Glutamatergic neuron (in vitro differentiated cells): ENCODE data around the gene FADD. TPM values are rescaled to one million over a fixed set of nuclear protein-coding genes. Genes with fewer than 3 reads are reported as not detected.

Experiments used
- DNase-seq: peaks from one replicate; pipeline ENCODE4 v3.0.0; 2022
- H3K27ac Mint-ChIP-seq: one replicate; pipeline ENCODE4 v1.8.0; 2020; ENCODE audit warnings: mild to moderate bottlenecking, mixed read lengths, inconsistent platforms; ENCODE audit not compliant: unreplicated experiment
- H3K27me3 Mint-ChIP-seq: one replicate; pipeline ENCODE4 v1.8.0; 2020; ENCODE audit warnings: mild to moderate bottlenecking, moderate library complexity, mixed read lengths, inconsistent platforms; ENCODE audit not compliant: unreplicated experiment
- H3K36me3 Mint-ChIP-seq: one replicate; pipeline ENCODE4 v1.8.0; 2020; ENCODE audit warnings: mild to moderate bottlenecking, mixed read lengths, inconsistent platforms; ENCODE audit not compliant: unreplicated experiment
- H3K4me1 Mint-ChIP-seq: one replicate; pipeline ENCODE4 v1.8.0; 2020; ENCODE audit warnings: mild to moderate bottlenecking, low read depth, mixed read lengths, inconsistent platforms; ENCODE audit not compliant: unreplicated experiment
- H3K4me3 Mint-ChIP-seq: one replicate; pipeline ENCODE4 v1.8.0; 2020; ENCODE audit warnings: mild to moderate bottlenecking, mixed read lengths, inconsistent platforms; ENCODE audit not compliant: unreplicated experiment
- H3K9me3 Mint-ChIP-seq: one replicate; pipeline ENCODE4 v1.8.0; 2020; ENCODE audit warnings: mild to moderate bottlenecking, moderate library complexity, mixed read lengths, inconsistent platforms; ENCODE audit not compliant: unreplicated experiment
- long read RNA-seq: library from polyadenylated mRNA; unstranded; transcript quantifications from one replicate; pipeline ENCODE4 v2.0.0, GENCODE V29; 2020; ENCODE audit not compliant: unreplicated experiment
- total RNA-seq: library from RNA; stranded (reverse); fragmentation: NEBNext Ultra II Directional; extraction: Animal tissue kit (Norgen Biotek cat#: 25700); gene quantifications from one replicate; pipeline ENCODE4 v1.2.1, GENCODE V29; 2021; ENCODE audit not compliant: unreplicated experiment
- TF ChIP-seq, protein P1 (sequence below): fragments of 200-600 bp; sonication (generic); IDR thresholded peaks from one replicate; pipeline ENCODE4 v1.5.0; 2021; ENCODE audit not compliant: partially characterized antibody, unreplicated experiment

Gene FADD, protein sequence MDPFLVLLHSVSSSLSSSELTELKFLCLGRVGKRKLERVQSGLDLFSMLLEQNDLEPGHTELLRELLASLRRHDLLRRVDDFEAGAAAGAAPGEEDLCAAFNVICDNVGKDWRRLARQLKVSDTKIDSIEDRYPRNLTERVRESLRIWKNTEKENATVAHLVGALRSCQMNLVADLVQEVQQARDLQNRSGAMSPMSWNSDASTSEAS
- 23.1 TPM for total RNA-seq
- long read RNA-seq, transcript FADD-201 (2 exons, 1,841 nt) = major isoform, 21 of 21 reads
- long read RNA-seq, partial matches to known transcripts = 0 of 21 reads
- long read RNA-seq, other reads (novel, unspliced or antisense) = 0 of 21 reads

DNA sequence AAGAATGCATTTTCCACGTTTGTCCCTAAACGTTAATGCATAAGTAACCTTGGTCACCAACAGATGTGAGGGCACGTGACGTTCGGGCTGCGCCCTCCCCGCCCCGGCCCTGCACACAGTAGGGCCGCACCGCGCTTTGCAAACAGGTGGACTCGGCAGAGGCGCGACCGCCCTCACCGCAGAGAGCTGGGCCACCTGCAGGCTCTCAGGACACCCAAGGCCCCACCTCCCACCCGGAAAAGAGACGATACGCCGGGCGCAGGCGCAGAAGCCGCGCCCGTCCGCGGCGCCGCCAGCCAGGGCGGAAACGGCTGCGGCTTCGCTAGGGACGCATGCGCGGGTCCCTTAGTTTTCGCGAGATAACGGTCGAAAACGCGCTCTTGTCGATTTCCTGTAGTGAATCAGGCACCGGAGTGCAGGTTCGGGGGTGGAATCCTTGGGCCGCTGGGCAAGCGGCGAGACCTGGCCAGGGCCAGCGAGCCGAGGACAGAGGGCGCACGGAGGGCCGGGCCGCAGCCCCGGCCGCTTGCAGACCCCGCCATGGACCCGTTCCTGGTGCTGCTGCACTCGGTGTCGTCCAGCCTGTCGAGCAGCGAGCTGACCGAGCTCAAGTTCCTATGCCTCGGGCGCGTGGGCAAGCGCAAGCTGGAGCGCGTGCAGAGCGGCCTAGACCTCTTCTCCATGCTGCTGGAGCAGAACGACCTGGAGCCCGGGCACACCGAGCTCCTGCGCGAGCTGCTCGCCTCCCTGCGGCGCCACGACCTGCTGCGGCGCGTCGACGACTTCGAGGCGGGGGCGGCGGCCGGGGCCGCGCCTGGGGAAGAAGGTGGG is at the start of gene FADD:
FADD (plus strand) TSS at position 377 of the 831 bp plus-strand sequence; CDS start at position 541, 164 bp downstream.
- Mint-ChIP-seq H3K36me3 (peaks cover 3% of the 10 kb centered on the region), H3K27me3 (peaks cover 8% of the 10 kb centered on the region), H3K27ac (peak within 1 kb of the TSS; percentile 93), H3K4me3 (peak within 1 kb of the TSS; percentile 93), H3K4me1 (peaks cover 5% of the 10 kb centered on the region), H3K9me3 (peaks cover 4% of the 10 kb centered on the region)
- peak; percentile 91 for DNase-seq
- TF ChIP-seq, protein P1, sequence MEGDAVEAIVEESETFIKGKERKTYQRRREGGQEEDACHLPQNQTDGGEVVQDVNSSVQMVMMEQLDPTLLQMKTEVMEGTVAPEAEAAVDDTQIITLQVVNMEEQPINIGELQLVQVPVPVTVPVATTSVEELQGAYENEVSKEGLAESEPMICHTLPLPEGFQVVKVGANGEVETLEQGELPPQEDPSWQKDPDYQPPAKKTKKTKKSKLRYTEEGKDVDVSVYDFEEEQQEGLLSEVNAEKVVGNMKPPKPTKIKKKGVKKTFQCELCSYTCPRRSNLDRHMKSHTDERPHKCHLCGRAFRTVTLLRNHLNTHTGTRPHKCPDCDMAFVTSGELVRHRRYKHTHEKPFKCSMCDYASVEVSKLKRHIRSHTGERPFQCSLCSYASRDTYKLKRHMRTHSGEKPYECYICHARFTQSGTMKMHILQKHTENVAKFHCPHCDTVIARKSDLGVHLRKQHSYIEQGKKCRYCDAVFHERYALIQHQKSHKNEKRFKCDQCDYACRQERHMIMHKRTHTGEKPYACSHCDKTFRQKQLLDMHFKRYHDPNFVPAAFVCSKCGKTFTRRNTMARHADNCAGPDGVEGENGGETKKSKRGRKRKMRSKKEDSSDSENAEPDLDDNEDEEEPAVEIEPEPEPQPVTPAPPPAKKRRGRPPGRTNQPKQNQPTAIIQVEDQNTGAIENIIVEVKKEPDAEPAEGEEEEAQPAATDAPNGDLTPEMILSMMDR = no peak

DNA sequence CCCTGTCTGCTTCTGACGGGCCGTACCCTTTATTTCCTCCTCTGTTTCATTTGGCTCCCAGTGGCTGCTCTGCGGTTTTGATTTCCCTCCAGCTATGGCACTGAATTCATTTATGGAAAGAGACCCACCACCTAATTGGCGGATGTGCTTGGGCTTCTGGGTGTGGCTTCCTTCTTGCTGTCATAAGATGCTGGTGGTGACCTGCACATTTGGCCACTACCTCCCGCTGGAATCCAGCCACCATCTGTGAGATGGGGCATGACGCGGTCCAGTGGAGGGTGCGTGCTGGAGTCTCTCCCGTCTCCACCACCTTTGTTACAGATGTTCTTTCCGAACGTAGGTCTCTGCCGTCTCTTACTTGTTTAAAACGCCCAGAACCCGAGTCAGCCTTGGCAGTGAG is 47.7 kb upstream of the FADD start:
- H3K36me3 Mint-ChIP-seq = no peaks in the 10 kb centered on the region
- H3K4me3 Mint-ChIP-seq = no peak overlapping the region
- no peak overlapping the region for H3K27ac Mint-ChIP-seq
- DNase-seq = no peak
- no peaks in the 10 kb centered on the region for H3K4me1 Mint-ChIP-seq
- peaks cover 3% of the 10 kb centered on the region for H3K9me3 Mint-ChIP-seq
- TF ChIP-seq, protein P1 = no peak
- peaks cover 3% of the 10 kb centered on the region for H3K27me3 Mint-ChIP-seq

DNA sequence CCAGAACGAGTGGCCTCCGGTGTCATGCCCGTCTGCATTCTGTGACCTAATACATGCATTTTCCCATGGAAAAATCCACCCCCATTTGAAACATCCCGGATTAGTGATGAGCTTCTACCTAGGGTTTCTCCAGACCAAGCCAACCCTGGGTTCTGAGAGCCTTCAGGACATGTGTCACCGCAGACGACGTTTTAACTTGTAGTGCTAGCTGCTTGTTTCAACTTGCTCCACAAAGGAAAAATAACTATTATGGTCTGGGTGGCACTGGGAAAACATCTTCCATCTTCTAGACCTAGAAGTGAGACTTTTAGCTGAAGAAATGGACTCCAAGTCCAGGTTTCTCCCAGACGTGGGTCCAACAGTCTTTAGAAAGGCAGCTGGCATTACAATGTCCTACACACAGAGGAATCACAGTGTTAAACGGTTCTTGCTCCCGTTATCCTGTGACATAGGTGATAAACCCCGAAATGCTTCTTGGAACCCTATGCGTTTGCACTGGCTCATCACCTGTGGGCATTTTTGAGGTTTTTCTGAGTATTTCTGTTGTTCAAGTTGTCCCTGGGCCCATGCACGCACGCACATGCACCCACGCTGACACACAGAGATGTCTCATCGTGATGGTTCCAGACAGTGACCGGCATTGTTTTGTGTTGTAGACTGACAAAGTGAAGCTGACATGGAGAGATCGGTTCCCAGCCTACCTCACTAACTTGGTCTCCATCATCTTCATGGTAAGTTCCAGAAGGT is 46.6 kb upstream of the FADD start:
- Mint-ChIP-seq H3K27ac (no peak overlapping the region), H3K36me3 (no peaks in the 10 kb centered on the region), H3K4me3 (no peak overlapping the region), H3K4me1 (no peaks in the 10 kb centered on the region), H3K27me3 (peaks cover 3% of the 10 kb centered on the region), H3K9me3 (peaks cover 2% of the 10 kb centered on the region)
- TF ChIP-seq, protein P1 = no peak
- DNase-seq = no peak

DNA sequence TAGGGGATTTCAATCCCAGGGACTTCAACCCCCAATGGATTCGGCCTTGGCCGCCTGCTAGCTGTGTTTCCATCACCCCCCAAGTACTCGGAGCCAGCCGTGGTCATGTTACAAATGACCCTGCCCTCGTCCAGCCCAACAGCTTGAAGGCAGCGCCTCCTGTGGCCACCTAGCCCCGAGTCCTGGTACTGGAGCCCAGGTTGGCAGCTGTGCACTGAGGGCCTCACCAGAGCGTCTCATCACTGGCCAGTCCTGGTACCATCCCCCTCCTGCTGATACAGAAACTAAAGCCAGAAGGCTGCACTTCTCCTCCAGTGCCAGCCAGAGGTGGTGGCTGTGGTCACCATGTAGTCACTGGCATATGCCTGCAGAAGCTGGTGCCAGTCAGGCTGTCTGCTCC is 44.9 kb upstream of the FADD start:
- Mint-ChIP-seq H3K4me1 (peaks cover 4% of the 10 kb centered on the region), H3K4me3 (no peak overlapping the region), H3K27me3 (peaks cover 3% of the 10 kb centered on the region), H3K9me3 (peaks cover 2% of the 10 kb centered on the region), H3K27ac (no peak overlapping the region), H3K36me3 (no peaks in the 10 kb centered on the region)
- DNase-seq = peak; percentile 47
- TF ChIP-seq, protein P1 = peak; percentile 15
